Adrenal gland (tissue), 12 donors: ENCODE results near the gene CSPG4. TPM values are rescaled to one million over a fixed set of nuclear protein-coding genes. Genes with fewer than 3 reads are reported as not detected.
"Not testable (repeated sequence)": the region's sequence is repeated elsewhere in the genome, so short reads cannot be mapped to it uniquely, and the experiment has no call there.

ENCODE experiments used
- DNase-seq, 7 donors: peaks; one replicate each; pipeline ENCODE4 v3.0.0-alpha.2; 2019 to 2020
- H3K27ac ChIP-seq, 5 donors: fragments of 200-600 bp; sonication (generic) in 4 of 5; 1 replicate in 3 of 5; 2 replicates in 2 of 5; pipeline versions ENCODE4 v1.5.1 to v1.8.0; 2016 to 2020; ENCODE audit warnings: mild to moderate bottlenecking in 1 of 5
- H3K27me3 ChIP-seq: fragments of 200-600 bp; 2 replicates; pipeline ENCODE4 v1.8.0; 2021
- H3K36me3 ChIP-seq, 2 donors: fragments of 200-600 bp; replicated peaks in 1 of 2; 1 replicate in 1 of 2; 2 replicates in 1 of 2; pipeline versions ENCODE4 v1.5.1 to v1.8.0; 2018 to 2022
- H3K4me1 ChIP-seq, 2 donors: fragments of 200-600 bp; replicated peaks in 1 of 2; 1 replicate in 1 of 2; 2 replicates in 1 of 2; pipeline versions ENCODE4 v1.5.1 to v1.8.0; 2018 to 2021
- H3K4me3 ChIP-seq, 4 donors: fragments of 200-600 bp; sonication (generic) in 3 of 4; one replicate each; pipeline ENCODE4 v1.5.1; 2016 to 2018
- H3K9me3 ChIP-seq, 3 donors: fragments of 200-600 bp; sonication (generic) in 1 of 3; replicated peaks in 1 of 3; 1 replicate in 2 of 3; 2 replicates in 1 of 3; pipeline versions ENCODE4 v1.5.1 to v1.8.0; 2016 to 2021
- CTCF ChIP-seq, 6 experiments: fragments of 450-650 bp in 4 of 6; fragments of 200-600 bp in 2 of 6; sonication (generic) in 1 of 6; IDR thresholded peaks; 1 replicate in 5 of 6; 2 replicates in 1 of 6; pipeline versions ENCODE4 v1.5.1 to v1.8.0; 2016 to 2021; ENCODE audit warnings: antibody characterized with exemption in 6 of 6, mild to moderate bottlenecking in 2 of 6, moderate library complexity in 1 of 6
- POLR2A ChIP-seq, 2 donors: fragments of 450-650 bp; IDR thresholded peaks; one replicate each; pipeline ENCODE4 v1.6.1; 2017; ENCODE audit warnings: antibody characterized with exemption in 2 of 2, mild to moderate bottlenecking in 2 of 2, moderate library complexity in 1 of 2
- WGBS, 4 donors: extraction: QIAGEN DNeasy Blood & Tissue Kit in 2 of 4; methylation state at CpG; one replicate each; pipeline versions ENCODE4 v1.1.5 to v1.1.7; 2013 to 2017; 5-methylcytosine and 5-hydroxymethylcytosine counted together
- intact Hi-C, 2 donors: fragments of 100-400 bp; cut with DNase I; formaldehyde crosslinking; loops; one replicate each; pipeline versions ENCODE4 v1.14.1 to v1.15.0; 2022 to 2023
- polyA plus RNA-seq, 3 donors: library from polyadenylated mRNA; stranded (reverse); fragments of 200-250 nt in 2 of 3; fragments of 350-450 nt in 1 of 3; fragmentation: Illumina TruSeq in 1 of 3; extraction: RNeasy Lipid Tissue Mini Kit (QIAGEN cat#74804) in 1 of 3; gene quantifications; one replicate each; pipeline ENCODE4 v1.2.3, GENCODE V29; 2013 to 2014
- total RNA-seq, 9 donors: library from RNA; depleted of rRNA in 4 of 9; stranded (reverse); fragments of >200 nt in 4 of 9; fragments of 120-200 nt in 1 of 9; fragmentation: NEBNext Ultra II Directional in 1 of 9; extraction: Animal tissue kit (Norgen Biotek cat#: 25700) in 1 of 9; gene quantifications; one replicate each; pipeline versions ENCODE4 v1.1.0 to v1.2.4, GENCODE V29; 2013 to 2023
- donor health status: healthy with polysubstance abuse.
- donor health status: Bipolar disorder and iron deficiency.
- donor health status: DM: yes; HTN: yes; CAD: no.
- donor health status: DM: no; HTN: no; CAD: no.
- donor health status: DM: no; HTN: no; CAD: no.
- donor health status: DM: yes; HTN: yes; CAD: no.

Gene CSPG4
- total and polyA plus RNA-seq, 12 donors, result 0.55 to 6.6 (median 2.8) TPM

- Histone ChIP-seq H3K4me3 (no peak overlapping the region), H3K36me3 (no peaks in the 10 kb centered on the region), H3K9me3 (no peaks in the 10 kb centered on the region), H3K27me3 (no peaks in the 10 kb centered on the region), H3K27ac (no peak overlapping the region), H3K4me1 (no peaks in the 10 kb centered on the region)
- 81 to 97% (median 95%) methylated on average over 4 of the region's 4 CpGs for WGBS, 4 donors
- DNase-seq, result peak in 1 of 7 donors; percentile 1
- intact Hi-C loops, result no loop called here
- TF ChIP-seq CTCF (IDR thresholded peaks at IDR 0.05), result no peak
- TF ChIP-seq POLR2A (IDR thresholded peaks at IDR 0.05), result no peak
These were observed 37.2 kb upstream of the CSPG4 start for GRCh38 chr15:75749820-75750219.

GRCh38 chr15:75748882-75749281 is 36.2 kb upstream of the CSPG4 start:
- H3K36me3 ChIP-seq, H3K27ac ChIP-seq, H3K27me3 ChIP-seq, H3K9me3 ChIP-seq, intact Hi-C loops, H3K4me1 ChIP-seq, H3K4me3 ChIP-seq, DNase-seq: not testable (repeated sequence)
- WGBS, 4 donors, result 76 to 81% (median 78%) methylated on average over 3 to 7 of the region's 10 CpGs

- H3K4me1 ChIP-seq, intact Hi-C loops, H3K36me3 ChIP-seq, H3K27me3 ChIP-seq, H3K4me3 ChIP-seq, H3K27ac ChIP-seq, H3K9me3 ChIP-seq, DNase-seq: not testable (repeated sequence)
- WGBS, 4 donors, result 93 to 97% (median 95%) methylated on average over 5 of the region's 5 CpGs
These were observed 34.5 kb upstream of the CSPG4 start for GRCh38 chr15:75747121-75747520.

- DNase-seq, result no peak
- intact Hi-C loops, result no loop called here
These were observed 32.7 kb upstream of the CSPG4 start for GRCh38 chr15:75745305-75745704.

GRCh38 chr15:75742346-75742745 is 29.7 kb upstream of the CSPG4 start:
- H3K27ac ChIP-seq, H3K4me3 ChIP-seq, H3K9me3 ChIP-seq, DNase-seq, H3K27me3 ChIP-seq, H3K36me3 ChIP-seq, intact Hi-C loops: not testable (repeated sequence)
- H3K4me1 ChIP-seq, result peaks cover 0 to 14% of the 10 kb centered on the region in 2 donors
- 95 to 100% (median 96%) methylated on average over 4 of the region's 4 CpGs; no CpG with 5 or more reads in 1 of the 4 donors for WGBS, 4 donors

More at GRCh38 chr15:75745305-75745704, 32.7 kb upstream of the CSPG4 start:
- Histone ChIP-seq H3K4me3 (no peak overlapping the region), H3K27me3 (no peaks in the 10 kb centered on the region), H3K4me1 (no peaks in the 10 kb centered on the region), H3K9me3 (no peaks in the 10 kb centered on the region), H3K27ac (no peak overlapping the region), H3K36me3 (no peaks in the 10 kb centered on the region)
- WGBS, 4 donors, result 75 to 86% (median 78%) methylated on average over 1 of the region's 1 CpG
- TF ChIP-seq CTCF (IDR thresholded peaks at IDR 0.05) (no peak), POLR2A (IDR thresholded peaks at IDR 0.05) (no peak)

- TF ChIP-seq CTCF (IDR thresholded peaks at IDR 0.05), result no peak
- no peak for TF ChIP-seq POLR2A (IDR thresholded peaks at IDR 0.05)
- Histone ChIP-seq H3K36me3 (no peaks in the 10 kb centered on the region), H3K4me3 (no peak overlapping the region), H3K9me3 (no peaks in the 10 kb centered on the region), H3K4me1 (peaks cover 0 to 14% of the 10 kb centered on the region in 2 donors), H3K27me3 (no peaks in the 10 kb centered on the region), H3K27ac (no peak overlapping the region)
- intact Hi-C loops, result no loop called here
- no peak for DNase-seq
- WGBS, 4 donors, result 91 to 100% (median 99%) methylated on average over 2 to 5 of the region's 5 CpGs
These were observed 27.1 kb upstream of the CSPG4 start for GRCh38 chr15:75739791-75740190.
